OCI-LY7 (cell line): Measurements from ENCODE around the gene KIAA1586.

Experiments
- CTCF ChIP-seq: fragments of 200-600 bp; sonication (generic); conservative IDR thresholded peaks from 2 replicates; pipeline ENCODE4 v1.5.1; 2014; ENCODE audit warnings: mild to moderate bottlenecking, antibody characterized with exemption, low read length, moderate library complexity, mixed read lengths
- EZH2phosphoT487 ChIP-seq: fragments of 200-600 bp; sonication (generic); IDR thresholded peaks from 2 replicates; pipeline ENCODE4 v1.6.1; 2018; ENCODE audit warnings: low read depth, borderline replicate concordance, mild to moderate bottlenecking, mixed run types, antibody characterized with exemption, low read length, moderate library complexity, mixed read lengths

GRCh38 chr6:57017841-57018240, 28.7 kb upstream of the KIAA1586 start:
- TF ChIP-seq CTCF (no peak), EZH2phosphoT487 (no peak)
